Measurements from ENCODE around the gene SDK1.
"Not testable (repeated sequence)": the region's sequence is repeated elsewhere in the genome, so short reads cannot be mapped to it uniquely, and the experiment has no call there.

Gene SDK1

DNA sequence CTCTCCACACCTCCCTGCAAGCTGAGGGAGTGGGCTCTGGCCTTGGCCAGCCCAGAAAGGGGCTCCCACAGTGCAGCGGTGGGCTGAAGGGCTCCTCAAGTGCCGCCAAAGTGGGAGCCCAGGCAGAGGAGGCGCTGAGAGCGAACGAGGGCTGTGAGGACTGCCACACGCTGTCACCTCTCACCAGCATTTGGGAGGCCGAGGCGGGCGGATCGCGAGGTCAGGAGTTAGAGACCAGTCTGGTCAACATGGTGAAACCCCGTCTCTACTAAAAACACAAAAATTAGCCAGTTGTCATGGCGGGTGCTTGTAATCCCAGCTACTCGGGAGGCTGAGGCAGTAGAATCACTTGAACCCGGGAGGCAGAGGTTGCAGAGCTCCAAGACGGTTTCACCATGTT lies 1013.3 kb downstream of the SDK1 start:
- not testable (repeated sequence) for DNase-seq
